ENCODE measurements around the gene ANXA5. TPM values are rescaled to one million over a fixed set of nuclear protein-coding genes. Genes with fewer than 3 reads are reported as not detected.

ANXA5 gene
- total and polyA plus RNA-seq, 2 experiments from 2014 or later = 129 to 181 TPM

- H3K27ac ChIP-seq (ENCODE audit: low read depth) = no peak overlapping the region
- no peaks in the 10 kb centered on the region for H3K27me3 ChIP-seq (ENCODE audit: insufficient read depth)
- peaks cover 3% of the 10 kb centered on the region; the same call in 2 of the 3 replicates for H3K4me1 Mint-ChIP-seq
- H3K36me3 Mint-ChIP-seq (ENCODE audit: low read depth) = peaks cover 36% of the 10 kb centered on the region
- H3K9me2 ChIP-seq (ENCODE audit: insufficient read depth) = no peaks in the 10 kb centered on the region
- H3K79me2 ChIP-seq (replicated peaks; ENCODE audit: insufficient read depth) = no peaks in the 10 kb centered on the region
- ATAC-seq (no peak), DNase-seq (ENCODE audit: low spot score) (no peak)
- TF ChIP-seq EZH2 (IDR thresholded peaks at IDR 0.05; ENCODE audit: low read depth, unreplicated experiment) = no peak
- TF ChIP-seq REST (IDR thresholded peaks at IDR 0.05; ENCODE audit: unreplicated experiment) = no peak
- TF ChIP-seq ZNF331 (CRISPR knock-in tag; IDR thresholded peaks at IDR 0.05; ENCODE audit: low read depth) = no peak
- no peak for TF ChIP-seq POLR2AphosphoS5 (IDR thresholded peaks at IDR 0.05; ENCODE audit: low read depth)
- no peaks in the 10 kb centered on the region for H3K9me3 Mint-ChIP-seq
- H4K20me1 ChIP-seq (replicated peaks; ENCODE audit: insufficient read depth) = 0 out of 2 replicates have a peak, but pooled peaks cover 3% of the 10 kb centered on the region
- H3F3A ChIP-seq (replicated peaks; ENCODE audit: low read depth) = no peaks in the 10 kb centered on the region
- H3K4me3 Mint-ChIP-seq = no peak overlapping the region
- peaks cover 2% of the 10 kb centered on the region for H3K27me3 Mint-ChIP-seq (ENCODE audit: insufficient read depth, low read depth, poor library complexity)
- H3K27ac Mint-ChIP-seq = no peak overlapping the region
- no peaks in the 10 kb centered on the region for H3K4me1 ChIP-seq (ENCODE audit: insufficient read depth)
- H3K4me3 ChIP-seq = no peak overlapping the region
- H3K4me2 ChIP-seq = no peak overlapping the region
- peaks cover 23% of the 10 kb centered on the region for H3K36me3 ChIP-seq (ENCODE audit: insufficient read depth)
- H2AFZ ChIP-seq = no peak overlapping the region
These were observed 27.6 kb downstream of the ANXA5 start for GRCh38 chr4:121669163-121669550.

- H3K27ac Mint-ChIP-seq = no peak overlapping the region
- H3K9me3 Mint-ChIP-seq = no peaks in the 10 kb centered on the region
- peaks cover 36% of the 10 kb centered on the region for H3K36me3 Mint-ChIP-seq (ENCODE audit: low read depth)
- H3K27me3 Mint-ChIP-seq (ENCODE audit: insufficient read depth, low read depth, poor library complexity) = peaks cover 2% of the 10 kb centered on the region
- no peaks in the 10 kb centered on the region for H3K9me2 ChIP-seq (ENCODE audit: insufficient read depth)
- H3F3A ChIP-seq (replicated peaks; ENCODE audit: low read depth) = no peaks in the 10 kb centered on the region
- DNase-seq (ENCODE audit: low spot score) = no peak
- ATAC-seq = no peak
- H3K36me3 ChIP-seq (ENCODE audit: insufficient read depth) = peaks cover 23% of the 10 kb centered on the region
- H3K4me3 Mint-ChIP-seq = no peak overlapping the region
- 0 out of 2 replicates have a peak, but pooled peaks cover 3% of the 10 kb centered on the region for H4K20me1 ChIP-seq (replicated peaks; ENCODE audit: insufficient read depth)
- peaks cover 3% of the 10 kb centered on the region; the same call in 2 of the 3 replicates for H3K4me1 Mint-ChIP-seq
- no peaks in the 10 kb centered on the region for H3K27me3 ChIP-seq (ENCODE audit: insufficient read depth)
- TF ChIP-seq POLR2AphosphoS5 (IDR thresholded peaks at IDR 0.05; ENCODE audit: low read depth) = no peak
- TF ChIP-seq EZH2 (IDR thresholded peaks at IDR 0.05; ENCODE audit: low read depth, unreplicated experiment) = no peak
- no peak for TF ChIP-seq CTCF (conservative IDR thresholded peaks at IDR 0.05; ENCODE audit: low read depth in 2 of 2)
- no peak for TF ChIP-seq STAT1 (IDR thresholded peaks at IDR 0.05; ENCODE audit: unreplicated experiment)
- H3K4me3 ChIP-seq = no peak overlapping the region
- H2AFZ ChIP-seq = no peak overlapping the region
- no peaks in the 10 kb centered on the region for H3K4me1 ChIP-seq (ENCODE audit: insufficient read depth)
- no peak overlapping the region for H3K27ac ChIP-seq (ENCODE audit: low read depth)
- H3K79me2 ChIP-seq (replicated peaks; ENCODE audit: insufficient read depth) = no peaks in the 10 kb centered on the region
- H3K4me2 ChIP-seq = no peak overlapping the region
These were observed 28.2 kb downstream of the ANXA5 start for GRCh38 chr4:121668368-121669162.
